Measurements from ENCODE around the gene ZNF284. TPM values are rescaled to one million over a fixed set of nuclear protein-coding genes. Genes with fewer than 3 reads are reported as not detected.

ZNF284 gene
- total and polyA plus RNA-seq, 3 donors from 2014 or later, result 0.96 to 1.5 (median 1.0) TPM

DNA sequence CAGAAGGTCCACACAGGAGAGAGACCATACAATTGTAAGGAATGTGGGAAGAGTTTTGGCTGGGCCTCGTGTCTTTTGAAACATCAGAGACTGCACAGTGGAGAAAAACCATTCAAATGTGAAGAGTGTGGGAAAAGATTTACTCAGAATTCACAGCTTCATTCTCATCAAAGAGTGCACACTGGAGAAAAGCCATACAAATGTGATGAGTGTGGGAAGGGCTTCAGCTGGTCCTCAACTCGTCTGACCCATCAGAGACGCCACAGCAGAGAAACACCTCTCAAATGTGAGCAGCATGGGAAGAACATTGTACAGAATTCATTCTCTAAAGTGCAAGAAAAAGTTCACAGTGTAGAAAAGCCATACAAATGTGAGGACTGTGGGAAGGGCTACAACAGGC is 35.8 kb downstream of the ZNF284 start:
- Histone ChIP-seq H3K27ac (no peak overlapping the region), H3K4me3 (no peak overlapping the region), H3K9me3 (no peaks in the 10 kb centered on the region), H3K36me3 (ENCODE audit: low read depth, missing control alignments) (no peaks in the 10 kb centered on the region), H3K4me1 (peaks cover 4% of the 10 kb centered on the region), H3K27me3 (no peaks in the 10 kb centered on the region)
- intact Hi-C loops (cut with DNase I; ENCODE audit: low total_unique reads), result no loop called here
- no peak for DNase-seq
- no peak for TF ChIP-seq POLR2A (IDR thresholded peaks at IDR 0.05)
- TF ChIP-seq, protein P1, sequence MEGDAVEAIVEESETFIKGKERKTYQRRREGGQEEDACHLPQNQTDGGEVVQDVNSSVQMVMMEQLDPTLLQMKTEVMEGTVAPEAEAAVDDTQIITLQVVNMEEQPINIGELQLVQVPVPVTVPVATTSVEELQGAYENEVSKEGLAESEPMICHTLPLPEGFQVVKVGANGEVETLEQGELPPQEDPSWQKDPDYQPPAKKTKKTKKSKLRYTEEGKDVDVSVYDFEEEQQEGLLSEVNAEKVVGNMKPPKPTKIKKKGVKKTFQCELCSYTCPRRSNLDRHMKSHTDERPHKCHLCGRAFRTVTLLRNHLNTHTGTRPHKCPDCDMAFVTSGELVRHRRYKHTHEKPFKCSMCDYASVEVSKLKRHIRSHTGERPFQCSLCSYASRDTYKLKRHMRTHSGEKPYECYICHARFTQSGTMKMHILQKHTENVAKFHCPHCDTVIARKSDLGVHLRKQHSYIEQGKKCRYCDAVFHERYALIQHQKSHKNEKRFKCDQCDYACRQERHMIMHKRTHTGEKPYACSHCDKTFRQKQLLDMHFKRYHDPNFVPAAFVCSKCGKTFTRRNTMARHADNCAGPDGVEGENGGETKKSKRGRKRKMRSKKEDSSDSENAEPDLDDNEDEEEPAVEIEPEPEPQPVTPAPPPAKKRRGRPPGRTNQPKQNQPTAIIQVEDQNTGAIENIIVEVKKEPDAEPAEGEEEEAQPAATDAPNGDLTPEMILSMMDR (IDR thresholded peaks at IDR 0.05), result no peak
- WGBS, 2 donors, result 93 to 96% methylated on average over 3 of the region's 3 CpGs

DNA sequence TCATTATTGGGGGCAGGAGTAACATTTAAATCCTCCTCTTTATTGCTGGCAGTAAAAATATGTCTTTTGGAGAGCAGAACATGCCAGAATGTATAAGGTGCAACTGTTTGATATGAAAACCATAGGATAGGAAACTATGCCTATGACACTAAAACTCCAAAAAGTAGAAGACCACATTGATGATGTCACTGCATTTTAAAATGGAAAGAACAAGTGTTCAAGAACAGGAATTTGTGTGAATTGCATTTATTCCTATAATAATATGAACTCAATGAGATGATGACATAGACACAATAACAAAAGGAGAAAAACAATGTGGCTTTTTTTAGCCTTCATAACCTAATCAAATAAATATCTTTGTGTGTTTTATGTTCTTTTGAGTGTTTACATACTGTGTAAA is 37.5 kb downstream of the ZNF284 start:
- no peak for DNase-seq
- Histone ChIP-seq H3K9me3 (no peaks in the 10 kb centered on the region), H3K4me1 (peaks cover 9% of the 10 kb centered on the region), H3K36me3 (ENCODE audit: low read depth, missing control alignments) (no peaks in the 10 kb centered on the region), H3K27me3 (no peaks in the 10 kb centered on the region), H3K27ac (no peak overlapping the region), H3K4me3 (no peak overlapping the region)
- TF ChIP-seq, protein P1 (IDR thresholded peaks at IDR 0.05), result no peak
- TF ChIP-seq POLR2A (IDR thresholded peaks at IDR 0.05), result no peak
- intact Hi-C loops (cut with DNase I; ENCODE audit: low total_unique reads), result no loop called here

DNA sequence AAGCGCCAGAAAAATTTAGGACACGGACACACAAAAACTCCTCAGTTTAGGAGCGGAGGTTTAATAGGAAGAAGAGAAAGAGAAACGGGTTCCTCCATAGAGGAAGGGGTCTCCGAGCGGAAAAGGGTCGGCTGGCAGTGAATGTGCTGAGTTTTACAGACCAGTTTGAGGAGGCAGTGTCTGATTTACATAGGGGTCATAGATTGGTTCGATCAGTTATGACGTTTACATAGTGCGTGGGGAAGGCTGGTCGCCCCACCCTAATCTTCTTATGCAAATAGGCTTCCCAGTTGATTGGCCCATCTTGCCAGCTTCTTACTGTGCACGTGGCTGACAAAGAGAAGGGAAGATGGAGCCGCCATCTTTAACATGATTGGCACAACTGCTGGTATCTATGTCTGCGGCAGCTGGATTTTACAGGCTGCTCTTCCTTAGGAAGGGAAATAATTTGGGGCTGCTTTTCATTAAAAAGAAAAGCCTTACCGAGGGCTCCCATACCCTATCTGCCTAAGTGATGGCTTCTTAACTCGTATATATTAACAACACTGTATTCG is 40.0 kb downstream of the ZNF284 start:
- Histone ChIP-seq H3K9me3 (no peaks in the 10 kb centered on the region), H3K4me3 (peak overlapping the region; percentile 72 to 90), H3K27ac (peak overlapping the region in 1 of 2 donors; percentile 38), H3K36me3 (ENCODE audit: low read depth, missing control alignments) (no peaks in the 10 kb centered on the region), H3K27me3 (no peaks in the 10 kb centered on the region), H3K4me1 (peaks cover 11% of the 10 kb centered on the region)
- 9 to 14% methylated on average over 17 of the region's 17 CpGs for WGBS, 2 donors
- peak; percentile 82 for DNase-seq
- TF ChIP-seq, protein P1 (IDR thresholded peaks at IDR 0.05), result no peak
- no peak for TF ChIP-seq POLR2A (IDR thresholded peaks at IDR 0.05)
- intact Hi-C loops (cut with DNase I; ENCODE audit: low total_unique reads), result loop anchor here (10.0 kb wide), 1 partner anchor 57 kb away; the partner anchor contains the start of gene ZNF223

DNA sequence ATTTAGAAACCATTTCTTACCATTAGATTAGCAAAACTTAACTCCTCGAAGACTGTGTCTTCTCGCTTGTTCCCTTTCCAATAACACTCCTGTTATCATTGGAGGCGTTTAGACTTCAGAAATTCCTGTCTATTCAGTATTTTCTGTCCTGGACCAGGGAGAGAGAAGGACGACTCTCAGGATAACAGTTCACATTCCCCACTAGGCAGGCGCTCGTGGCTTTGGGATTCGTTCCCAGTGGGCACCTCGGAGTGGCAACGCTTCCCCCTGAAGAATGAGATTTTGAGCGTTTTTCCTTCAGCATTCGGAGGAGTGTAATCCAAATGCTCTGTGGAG is 40.8 kb downstream of the ZNF284 start:
- Histone ChIP-seq H3K4me3 (peak overlapping the region; percentile 72 to 90), H3K27ac (peak overlapping the region; percentile 14 to 38), H3K4me1 (peaks cover 11% of the 10 kb centered on the region), H3K36me3 (ENCODE audit: low read depth, missing control alignments) (no peaks in the 10 kb centered on the region), H3K27me3 (no peaks in the 10 kb centered on the region), H3K9me3 (no peaks in the 10 kb centered on the region)
- no peak for TF ChIP-seq POLR2A (IDR thresholded peaks at IDR 0.05)
- TF ChIP-seq, protein P1 (IDR thresholded peaks at IDR 0.05), result no peak
- 0 to 1% methylated on average over 11 of the region's 11 CpGs for whole genome bisulfite sequencing, 2 donors
- DNase-seq, result no peak
- intact Hi-C loops (cut with DNase I; ENCODE audit: low total_unique reads), result loop anchor here (10.0 kb wide), 1 partner anchor 58 kb away; the partner anchor contains the start of gene ZNF223
